HepG2 (cell line): ENCODE results near the gene DLG4. TPM values are rescaled to one million over a fixed set of nuclear protein-coding genes. Genes with fewer than 3 reads are reported as not detected.

Experiments
- CBX5 ChIP-seq: sonication (generic); formaldehyde crosslinking; IDR thresholded peaks from 2 replicates; pipeline ENCODE4 v1.4.0; 2020; ENCODE audit warnings: missing genetic modification reagents, borderline replicate concordance
- FUBP1 ChIP-seq: sonication (generic); formaldehyde crosslinking; IDR thresholded peaks from 2 replicates; pipeline ENCODE4 v1.5.1; 2020; ENCODE audit warnings: missing genetic modification reagents, mild to moderate bottlenecking, borderline replicate concordance
- HNRNPLL ChIP-seq: fragments of 200-400 bp; formaldehyde crosslinking; IDR thresholded peaks from 2 replicates; pipeline ENCODE4 v1.6.1; 2017; ENCODE audit warnings: mild to moderate bottlenecking, low read depth, low read length; ENCODE audit not compliant: poor library complexity, severe bottlenecking
- IRF2 ChIP-seq: IDR thresholded peaks from 2 replicates; pipeline ENCODE4 v1.6.1; 2018; ENCODE audit warnings: missing genetic modification reagents, missing compliant biosample characterization
- JDP2 ChIP-seq: sonication (generic); formaldehyde crosslinking; IDR thresholded peaks from 2 replicates; pipeline ENCODE4 v1.8.1; 2022; ENCODE audit warnings: missing genetic modification reagents, borderline replicate concordance
- KMT2A ChIP-seq: sonication (generic); formaldehyde crosslinking; IDR thresholded peaks from 2 replicates; pipeline ENCODE4 v1.4.0; 2020; ENCODE audit warnings: missing genetic modification reagents
- MAZ ChIP-seq, 2 experiments: sonication (generic) in 1 of 2; formaldehyde crosslinking in 1 of 2; IDR thresholded peaks; 2 replicates each; pipeline versions ENCODE4 v1.5.0 to v1.6.1; 2012 to 2020; ENCODE audit warnings: low read depth in 2 of 2, mild to moderate bottlenecking in 2 of 2, borderline replicate concordance in 1 of 2, improper control_type of control experiment in 1 of 2, low read length in 1 of 2, missing genetic modification reagents in 1 of 2, moderate library complexity in 1 of 2
- NRL ChIP-seq: sonication (generic); formaldehyde crosslinking; IDR thresholded peaks from 2 replicates; pipeline ENCODE4 v1.5.0; 2020; ENCODE audit warnings: missing genetic modification reagents, mild to moderate bottlenecking, moderate library complexity, borderline replicate concordance
- POLR2AphosphoS2 ChIP-seq: IDR thresholded peaks from 2 replicates; pipeline ENCODE4 v1.6.1; 2011; ENCODE audit warnings: low read depth, low read length, improper control_type of control experiment
- REPIN1 ChIP-seq: sonication (generic); formaldehyde crosslinking; IDR thresholded peaks from 2 replicates; pipeline ENCODE4 v1.8.0; 2022; ENCODE audit warnings: missing genetic modification reagents, low read depth, mild to moderate bottlenecking, borderline replicate concordance
- SALL2 ChIP-seq: sonication (generic); formaldehyde crosslinking; IDR thresholded peaks from 2 replicates; pipeline ENCODE4 v1.8.1; 2023; ENCODE audit warnings: mild to moderate bottlenecking, missing genetic modification reagents, inconsistent platforms
- SCMH1 ChIP-seq: sonication (generic); formaldehyde crosslinking; IDR thresholded peaks from 2 replicates; pipeline ENCODE4 v1.9.0; 2021; ENCODE audit warnings: missing genetic modification reagents, mild to moderate bottlenecking, borderline replicate concordance
- SNAPC2 ChIP-seq: sonication (generic); formaldehyde crosslinking; IDR thresholded peaks from 2 replicates; pipeline ENCODE4 v1.8.1; 2022; ENCODE audit warnings: mild to moderate bottlenecking, missing genetic modification reagents
- SRF ChIP-seq: IDR thresholded peaks from 2 replicates; pipeline ENCODE4 v1.6.1; 2011; ENCODE audit warnings: mild to moderate bottlenecking, low read depth, low read length, moderate library complexity
- TEAD2 ChIP-seq: sonication (generic); formaldehyde crosslinking; IDR thresholded peaks from 2 replicates; pipeline ENCODE4 v1.9.0; 2021; ENCODE audit warnings: missing genetic modification reagents
- U2AF1 ChIP-seq: fragments of 200-400 bp; formaldehyde crosslinking; optimal IDR thresholded peaks from 2 replicates; pipeline ENCODE3; 2017; ENCODE audit warnings: mild to moderate bottlenecking, low read depth, low read length
- ZBTB7B ChIP-seq: sonication (generic); formaldehyde crosslinking; IDR thresholded peaks from 2 replicates; pipeline ENCODE4 v1.4.0; 2020; ENCODE audit warnings: missing genetic modification reagents
- ZMYM2 ChIP-seq: sonication (generic); formaldehyde crosslinking; IDR thresholded peaks from 2 replicates; pipeline ENCODE4 v1.8.0; 2022; ENCODE audit warnings: mild to moderate bottlenecking, missing genetic modification reagents
- ZNF101 ChIP-seq: sonication (generic); formaldehyde crosslinking; IDR thresholded peaks from 2 replicates; pipeline ENCODE4 v1.4.0; 2020; ENCODE audit warnings: mild to moderate bottlenecking, low read depth, missing genetic modification reagents, borderline replicate concordance
- ZNF180 ChIP-seq: sonication (generic); formaldehyde crosslinking; IDR thresholded peaks from 2 replicates; pipeline ENCODE4 v1.4.0; 2020; ENCODE audit warnings: low read depth, missing genetic modification reagents, borderline replicate concordance
- ZNF639 ChIP-seq: conservative IDR thresholded peaks from 2 replicates; pipeline ENCODE4 v1.6.1; 2018; ENCODE audit warnings: missing genetic modification reagents
- polyA plus RNA-seq, 8 experiments: library from polyadenylated mRNA; depleted of rRNA in 3 of 8; stranded (reverse) in 7 of 8; unstranded in 1 of 8; fragments of >200 nt; fragmentation: Illumina TruSeq in 4 of 8; extraction: Trizol in 4 of 8; gene quantifications; 2 replicates each; pipeline versions ENCODE4 v1.2.1 to v1.2.3, GENCODE V29; 2011 to 2016; ENCODE audit warnings: low read depth in 4 of 8, missing spikeins in 1 of 8, mixed read lengths in 1 of 8; ENCODE audit not compliant: insufficient read depth in 1 of 8
- total RNA-seq, 5 experiments: library from RNA; depleted of rRNA; stranded (reverse); fragments of >200 nt; fragmentation: Illumina TruSeq; extraction: Trizol; gene quantifications; 2 replicates each; pipeline ENCODE4 v1.2.3, GENCODE V29; 2016; ENCODE audit warnings: low read depth in 1 of 5
- TF ChIP-seq, protein P1 (sequence below): sonication (generic); formaldehyde crosslinking; IDR thresholded peaks from 2 replicates; pipeline ENCODE4 v1.5.0; 2020; ENCODE audit warnings: missing genetic modification reagents
- TF ChIP-seq, protein P2 (sequence below): IDR thresholded peaks from 2 replicates; pipeline ENCODE4 v1.6.1; 2016; ENCODE audit warnings: missing genetic modification reagents, missing compliant biosample characterization

The DLG4 gene
- total and polyA plus RNA-seq, 2 of the 13 experiments (the other 11 are each of a cell fraction or from before 2014, with no cell fraction given) = 0.71 to 4.3 TPM

DNA sequence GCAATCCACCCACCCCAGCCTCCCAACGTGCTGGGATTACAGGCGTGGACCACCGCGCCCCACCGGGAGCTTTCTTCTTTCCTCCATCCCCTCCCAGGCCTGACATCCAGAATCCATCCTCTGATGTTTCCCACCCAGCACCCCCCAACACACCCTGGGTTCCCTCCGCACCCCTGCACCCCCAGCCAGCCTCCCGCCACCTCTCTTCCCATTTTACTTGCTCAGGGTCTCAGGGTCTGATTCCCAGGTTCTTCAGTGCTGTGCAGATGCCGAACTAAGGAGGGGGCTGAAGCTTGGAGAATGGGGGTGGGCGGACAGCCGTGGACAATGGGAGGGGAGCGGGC is 40.7 kb downstream of the DLG4 start (continued):
- no peak for TF ChIP-seq ZMYM2 (CRISPR knock-in tag)
- TF ChIP-seq JDP2 (CRISPR knock-in tag) = no peak
- TF ChIP-seq, protein P1, sequence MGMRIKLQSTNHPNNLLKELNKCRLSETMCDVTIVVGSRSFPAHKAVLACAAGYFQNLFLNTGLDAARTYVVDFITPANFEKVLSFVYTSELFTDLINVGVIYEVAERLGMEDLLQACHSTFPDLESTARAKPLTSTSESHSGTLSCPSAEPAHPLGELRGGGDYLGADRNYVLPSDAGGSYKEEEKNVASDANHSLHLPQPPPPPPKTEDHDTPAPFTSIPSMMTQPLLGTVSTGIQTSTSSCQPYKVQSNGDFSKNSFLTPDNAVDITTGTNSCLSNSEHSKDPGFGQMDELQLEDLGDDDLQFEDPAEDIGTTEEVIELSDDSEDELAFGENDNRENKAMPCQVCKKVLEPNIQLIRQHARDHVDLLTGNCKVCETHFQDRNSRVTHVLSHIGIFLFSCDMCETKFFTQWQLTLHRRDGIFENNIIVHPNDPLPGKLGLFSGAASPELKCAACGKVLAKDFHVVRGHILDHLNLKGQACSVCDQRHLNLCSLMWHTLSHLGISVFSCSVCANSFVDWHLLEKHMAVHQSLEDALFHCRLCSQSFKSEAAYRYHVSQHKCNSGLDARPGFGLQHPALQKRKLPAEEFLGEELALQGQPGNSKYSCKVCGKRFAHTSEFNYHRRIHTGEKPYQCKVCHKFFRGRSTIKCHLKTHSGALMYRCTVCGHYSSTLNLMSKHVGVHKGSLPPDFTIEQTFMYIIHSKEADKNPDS = no peak
- TF ChIP-seq FUBP1 (CRISPR knock-in tag) = no peak
- TF ChIP-seq ZNF180 (CRISPR knock-in tag) = no peak
- TF ChIP-seq SNAPC2 (CRISPR knock-in tag) = no peak
- TF ChIP-seq MAZ (IDR thresholded peaks at IDR 0.05; ENCODE audit: borderline replicate concordance, low read depth, low read length) = no peak
- TF ChIP-seq MAZ (CRISPR knock-in tag; IDR thresholded peaks at IDR 0.05; ENCODE audit: low read depth) = no peak
- no peak for TF ChIP-seq TEAD2 (CRISPR knock-in tag)
- no peak for TF ChIP-seq ZNF101 (CRISPR knock-in tag)
- no peak for TF ChIP-seq POLR2AphosphoS2
- TF ChIP-seq, protein P2, sequence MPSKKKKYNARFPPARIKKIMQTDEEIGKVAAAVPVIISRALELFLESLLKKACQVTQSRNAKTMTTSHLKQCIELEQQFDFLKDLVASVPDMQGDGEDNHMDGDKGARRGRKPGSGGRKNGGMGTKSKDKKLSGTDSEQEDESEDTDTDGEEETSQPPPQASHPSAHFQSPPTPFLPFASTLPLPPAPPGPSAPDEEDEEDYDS (CRISPR knock-in tag) = no peak
- TF ChIP-seq REPIN1 (CRISPR knock-in tag) = no peak
- no peak for TF ChIP-seq ZBTB7B (CRISPR knock-in tag)
- peak; percentile 2; the same call in 1 of the 2 replicates for TF ChIP-seq SALL2 (CRISPR knock-in tag)
- TF ChIP-seq U2AF1 = no peak
- TF ChIP-seq KMT2A (CRISPR knock-in tag) = no peak
- TF ChIP-seq ZNF639 (CRISPR knock-in tag) = no peak
- TF ChIP-seq NRL (CRISPR knock-in tag) = no peak
- no peak for TF ChIP-seq CBX5 (CRISPR knock-in tag)
- no peak for TF ChIP-seq IRF2
- TF ChIP-seq HNRNPLL = no peak
- no peak for TF ChIP-seq SCMH1 (CRISPR knock-in tag)
- TF ChIP-seq SRF = no peak
